Stimulated activated CD4-positive, alpha-beta T cell treated with anti-CD3 and anti-CD28 coated beads, Interleukin-1b, Interleukin-23, amount 100 ng/mL, for 24 hours (primary cell): ENCODE measurements around the gene CFAP57.

ENCODE experiments used
- DNase-seq, 4 experiments: peaks; one replicate each; pipeline ENCODE4 v3.0.0-alpha.2; 2020; ENCODE audit warnings: low read depth in 4 of 4, low spot score in 1 of 4

Gene CFAP57

GRCh38 chr1:43276673-43277072 lies 104.5 kb downstream of the CFAP57 start:
- DNase-seq, result no peak

- no peak for DNase-seq
These were observed 105.2 kb downstream of the CFAP57 start for GRCh38 chr1:43277116-43277876.

GRCh38 chr1:43279161-43279560 lies 107.0 kb downstream of the CFAP57 start:
- DNase-seq, result no peak

GRCh38 chr1:43279666-43280065 lies 107.5 kb downstream of the CFAP57 start:
- DNase-seq, result no peak

- DNase-seq, result no peak
These were observed 108.6 kb downstream of the CFAP57 start for GRCh38 chr1:43280692-43281091.

GRCh38 chr1:43282220-43283195 lies 110.4 kb downstream of the CFAP57 start:
- no peak for DNase-seq

GRCh38 chr1:43284065-43284464 lies 111.9 kb downstream of the CFAP57 start:
- DNase-seq, result no peak

GRCh38 chr1:43284546-43285110 lies 112.5 kb downstream of the CFAP57 start:
- no peak for DNase-seq

- no peak for DNase-seq
These were observed 113.3 kb downstream of the CFAP57 start, which contains the start of gene C1orf210 for GRCh38 chr1:43285269-43285990. Gene C1orf210 (minus strand): TSS chr1:43285581. CDS start chr1:43283270, 2,311 bp downstream.

GRCh38 chr1:43286115-43286514 lies 114.0 kb downstream of the CFAP57 start:
- DNase-seq, result no peak

GRCh38 chr1:43286533-43286932 lies 114.4 kb downstream of the CFAP57 start:
- DNase-seq, result no peak

- no peak for DNase-seq
These were observed 116.1 kb downstream of the CFAP57 start for GRCh38 chr1:43288058-43288784.

GRCh38 chr1:43288785-43289706 lies 116.9 kb downstream of the CFAP57 start:
- no peak for DNase-seq

- DNase-seq, result no peak
These were observed 120.1 kb downstream of the CFAP57 start for GRCh38 chr1:43292216-43292615.

- no peak for DNase-seq
These were observed 120.5 kb downstream of the CFAP57 start for GRCh38 chr1:43292679-43293078.

- no peak for DNase-seq
These were observed 121.0 kb downstream of the CFAP57 start for GRCh38 chr1:43293176-43293575.

GRCh38 chr1:43293896-43294760 lies 122.0 kb downstream of the CFAP57 start:
- no peak for DNase-seq

GRCh38 chr1:43294761-43295160 lies 122.6 kb downstream of the CFAP57 start:
- DNase-seq, result no peak
